ENCODE data around the gene MTUS2.

DNA sequence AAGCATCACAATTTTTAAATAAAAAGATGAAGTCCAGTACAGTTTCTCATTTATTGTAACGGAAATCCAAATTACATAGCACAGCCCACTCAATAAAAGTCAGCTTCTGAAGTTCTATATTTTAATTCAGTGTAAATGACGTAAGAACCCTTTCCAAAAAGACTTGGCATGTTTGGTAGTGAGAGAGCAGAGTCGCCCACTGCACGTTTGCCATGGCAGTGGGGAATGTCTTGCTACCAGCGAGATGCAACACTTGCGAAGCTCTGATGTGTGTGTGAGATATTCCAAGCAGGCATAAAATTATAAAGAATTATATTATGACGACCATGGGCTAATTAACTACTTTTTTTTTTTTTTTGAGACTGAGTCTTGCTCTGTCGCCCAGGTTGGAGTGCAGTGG is 585.3 kb downstream of the MTUS2 start:
- TF ChIP-seq POLR2A (IDR thresholded peaks at IDR 0.05): no peak
- TF ChIP-seq, protein P1, sequence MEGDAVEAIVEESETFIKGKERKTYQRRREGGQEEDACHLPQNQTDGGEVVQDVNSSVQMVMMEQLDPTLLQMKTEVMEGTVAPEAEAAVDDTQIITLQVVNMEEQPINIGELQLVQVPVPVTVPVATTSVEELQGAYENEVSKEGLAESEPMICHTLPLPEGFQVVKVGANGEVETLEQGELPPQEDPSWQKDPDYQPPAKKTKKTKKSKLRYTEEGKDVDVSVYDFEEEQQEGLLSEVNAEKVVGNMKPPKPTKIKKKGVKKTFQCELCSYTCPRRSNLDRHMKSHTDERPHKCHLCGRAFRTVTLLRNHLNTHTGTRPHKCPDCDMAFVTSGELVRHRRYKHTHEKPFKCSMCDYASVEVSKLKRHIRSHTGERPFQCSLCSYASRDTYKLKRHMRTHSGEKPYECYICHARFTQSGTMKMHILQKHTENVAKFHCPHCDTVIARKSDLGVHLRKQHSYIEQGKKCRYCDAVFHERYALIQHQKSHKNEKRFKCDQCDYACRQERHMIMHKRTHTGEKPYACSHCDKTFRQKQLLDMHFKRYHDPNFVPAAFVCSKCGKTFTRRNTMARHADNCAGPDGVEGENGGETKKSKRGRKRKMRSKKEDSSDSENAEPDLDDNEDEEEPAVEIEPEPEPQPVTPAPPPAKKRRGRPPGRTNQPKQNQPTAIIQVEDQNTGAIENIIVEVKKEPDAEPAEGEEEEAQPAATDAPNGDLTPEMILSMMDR (IDR thresholded peaks at IDR 0.05 in 4 of 5, conservative IDR thresholded peaks at IDR 0.05 in 1 of 5): no peak

Measured in gastrocnemius medialis (tissue), 4 donors.